T-helper 2 cell treated with Interferon-gamma antibody and Interleukin-4, amounts not matched to agents 5 μg/mL and 100 μg/mL, for 36 hours (primary cell): ENCODE results near the gene MTM1.

Experiments
- DNase-seq: peaks from one replicate; pipeline ENCODE4 v3.0.0; 2021; ENCODE audit warnings: low spot score
- H3K27ac Mint-ChIP-seq: one replicate; pipeline ENCODE4 v1.8.0; 2021; ENCODE audit warnings: mild to moderate bottlenecking, mixed read lengths
- H3K27me3 Mint-ChIP-seq: one replicate; pipeline ENCODE4 v1.8.0; 2021; ENCODE audit warnings: low read depth, mixed read lengths
- H3K36me3 Mint-ChIP-seq: one replicate; pipeline ENCODE4 v1.8.0; 2021; ENCODE audit warnings: low read depth, mixed read lengths
- H3K4me1 Mint-ChIP-seq: one replicate; pipeline ENCODE4 v1.8.0; 2021; ENCODE audit warnings: low read depth, mixed read lengths
- H3K4me3 Mint-ChIP-seq: one replicate; pipeline ENCODE4 v1.8.0; 2022; ENCODE audit warnings: mild to moderate bottlenecking, moderate library complexity, mixed read lengths
- H3K9me3 Mint-ChIP-seq: one replicate; pipeline ENCODE4 v1.8.0; 2021; ENCODE audit warnings: mixed read lengths

The MTM1 gene

GRCh38 chrX:150569155-150569477 lies 695 bp downstream of the MTM1 start:
- Mint-ChIP-seq H3K27me3 (no peaks in the 10 kb centered on the region), H3K27ac (peak overlapping the region; percentile 85), H3K9me3 (no peaks in the 10 kb centered on the region), H3K4me3 (peak overlapping the region; percentile 90), H3K36me3 (peaks cover 7% of the 10 kb centered on the region), H3K4me1 (peaks cover 45% of the 10 kb centered on the region)
- DNase-seq = no peak

- Mint-ChIP-seq H3K9me3 (no peaks in the 10 kb centered on the region), H3K4me1 (peaks cover 59% of the 10 kb centered on the region), H3K27me3 (no peaks in the 10 kb centered on the region), H3K4me3 (peak overlapping the region; percentile 90), H3K36me3 (peaks cover 9% of the 10 kb centered on the region), H3K27ac (peak overlapping the region; percentile 85)
- DNase-seq = no peak
Observed at GRCh38 chrX:150570512-150570911, 2.1 kb downstream of the MTM1 start.

- H3K4me1 Mint-ChIP-seq = peaks cover 74% of the 10 kb centered on the region
- no peaks in the 10 kb centered on the region for H3K9me3 Mint-ChIP-seq
- H3K27me3 Mint-ChIP-seq = no peaks in the 10 kb centered on the region
- H3K36me3 Mint-ChIP-seq = peaks cover 14% of the 10 kb centered on the region
- DNase-seq = no peak
- peak overlapping the region; percentile 90 for H3K4me3 Mint-ChIP-seq
- H3K27ac Mint-ChIP-seq = peak overlapping the region; percentile 85
Observed at GRCh38 chrX:150572206-150572605, 3.8 kb downstream of the MTM1 start.

- Mint-ChIP-seq H3K27ac (peak overlapping the region; percentile 85), H3K4me3 (peak overlapping the region; percentile 90), H3K36me3 (peaks cover 18% of the 10 kb centered on the region), H3K27me3 (no peaks in the 10 kb centered on the region), H3K9me3 (no peaks in the 10 kb centered on the region), H3K4me1 (peaks cover 76% of the 10 kb centered on the region)
- DNase-seq = no peak
Observed at GRCh38 chrX:150573106-150573505, 4.7 kb downstream of the MTM1 start.

DNA sequence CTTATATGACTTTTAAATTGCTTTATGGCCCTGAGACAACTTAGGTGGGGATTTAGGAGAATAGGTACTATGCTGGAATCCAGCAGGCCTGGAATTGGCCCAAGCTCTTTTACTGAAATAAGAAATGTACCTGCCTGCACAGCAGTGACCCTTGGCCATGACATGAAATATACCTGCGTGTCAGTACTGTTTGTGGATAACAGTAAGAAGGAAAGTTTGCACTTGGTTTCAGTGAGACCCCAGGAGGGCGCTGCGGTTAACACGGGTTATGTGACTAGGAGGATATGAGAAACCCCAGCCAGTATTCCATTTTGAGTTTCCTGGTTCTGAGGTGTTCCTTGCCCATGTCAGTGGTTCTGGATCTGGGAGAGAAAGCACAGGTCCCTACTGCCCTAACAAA lies 5.3 kb downstream of the MTM1 start:
- Mint-ChIP-seq H3K9me3 (no peaks in the 10 kb centered on the region), H3K4me1 (peaks cover 78% of the 10 kb centered on the region), H3K27ac (peak overlapping the region; percentile 85), H3K36me3 (peaks cover 23% of the 10 kb centered on the region), H3K4me3 (peak overlapping the region; percentile 90), H3K27me3 (no peaks in the 10 kb centered on the region)
- peak; percentile 27 for DNase-seq

GRCh38 chrX:150574559-150575418 lies 6.4 kb downstream of the MTM1 start:
- Mint-ChIP-seq H3K27ac (peak overlapping the region; percentile 86), H3K4me3 (peak overlapping the region; percentile 90), H3K9me3 (no peaks in the 10 kb centered on the region), H3K36me3 (peaks cover 28% of the 10 kb centered on the region), H3K27me3 (no peaks in the 10 kb centered on the region), H3K4me1 (peaks cover 76% of the 10 kb centered on the region)
- peak; percentile 24 for DNase-seq

GRCh38 chrX:150575419-150575814 lies 7.0 kb downstream of the MTM1 start:
- Mint-ChIP-seq H3K27me3 (no peaks in the 10 kb centered on the region), H3K4me1 (peaks cover 77% of the 10 kb centered on the region), H3K4me3 (peak overlapping the region; percentile 90), H3K9me3 (no peaks in the 10 kb centered on the region), H3K27ac (peak overlapping the region; percentile 86), H3K36me3 (peaks cover 33% of the 10 kb centered on the region)
- peak; percentile 56 for DNase-seq

GRCh38 chrX:150577174-150577573 lies 8.8 kb downstream of the MTM1 start:
- no peak for DNase-seq
- Mint-ChIP-seq H3K27me3 (no peaks in the 10 kb centered on the region), H3K27ac (peak overlapping the region; percentile 86), H3K36me3 (peaks cover 30% of the 10 kb centered on the region), H3K9me3 (no peaks in the 10 kb centered on the region), H3K4me3 (peak overlapping the region; percentile 90), H3K4me1 (peaks cover 74% of the 10 kb centered on the region)

- no peak for DNase-seq
- Mint-ChIP-seq H3K27me3 (no peaks in the 10 kb centered on the region), H3K36me3 (peaks cover 31% of the 10 kb centered on the region), H3K4me3 (no peak overlapping the region), H3K9me3 (no peaks in the 10 kb centered on the region), H3K27ac (no peak overlapping the region), H3K4me1 (peaks cover 45% of the 10 kb centered on the region)
Observed at GRCh38 chrX:150581093-150581775, 12.8 kb downstream of the MTM1 start.

GRCh38 chrX:150582338-150582948 lies 14.0 kb downstream of the MTM1 start:
- DNase-seq = no peak
- H3K9me3 Mint-ChIP-seq = no peaks in the 10 kb centered on the region
- H3K4me1 Mint-ChIP-seq = peaks cover 43% of the 10 kb centered on the region
- H3K27ac Mint-ChIP-seq = no peak overlapping the region
- no peaks in the 10 kb centered on the region for H3K27me3 Mint-ChIP-seq
- no peak overlapping the region for H3K4me3 Mint-ChIP-seq
- H3K36me3 Mint-ChIP-seq = peaks cover 27% of the 10 kb centered on the region

DNA sequence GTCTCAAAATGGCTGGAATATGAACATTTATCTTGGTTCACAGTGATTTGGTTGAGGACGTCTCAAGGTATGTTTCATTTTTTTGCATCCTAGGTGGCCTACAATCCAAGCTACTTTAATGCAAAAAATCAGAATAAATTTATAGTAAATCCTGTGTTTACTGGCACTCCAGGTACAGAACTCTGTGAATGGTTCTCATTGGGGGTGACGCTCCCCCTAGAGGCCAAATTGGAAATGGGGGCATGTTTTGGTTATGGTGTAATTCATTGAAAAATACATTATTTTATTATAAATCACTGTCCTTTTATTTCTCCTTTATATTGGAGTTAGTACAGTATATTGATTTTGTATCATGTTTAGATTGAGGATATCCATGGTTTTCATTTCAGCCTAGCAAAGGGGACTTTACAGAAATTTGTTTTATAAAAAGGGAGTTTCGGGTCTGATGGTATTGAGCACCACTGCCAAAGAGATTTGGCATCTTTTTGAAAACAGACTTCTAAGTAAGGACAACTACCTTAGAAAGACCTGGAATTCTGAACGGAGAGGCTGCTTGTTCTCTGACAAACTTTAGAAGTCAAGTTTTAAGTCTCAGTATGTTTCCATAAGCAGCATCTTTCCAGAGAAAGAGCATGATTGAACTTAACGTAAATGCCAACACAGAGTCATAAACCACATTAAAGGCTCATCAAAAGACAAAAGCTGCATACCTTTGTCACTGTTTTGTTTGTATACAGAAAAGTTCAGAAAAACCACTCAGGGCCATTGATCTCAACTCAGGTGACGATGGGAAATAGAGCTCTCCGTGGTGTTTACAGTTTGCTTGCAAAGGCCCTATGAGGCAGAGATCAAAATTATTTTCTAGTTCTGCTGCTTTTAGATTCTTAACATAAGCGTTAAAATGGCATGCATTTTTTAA lies 19.4 kb downstream of the MTM1 start:
- DNase-seq = no peak
- Mint-ChIP-seq H3K4me1 (peaks cover 23% of the 10 kb centered on the region), H3K9me3 (no peaks in the 10 kb centered on the region), H3K27ac (no peak overlapping the region), H3K36me3 (peaks cover 6% of the 10 kb centered on the region), H3K27me3 (no peaks in the 10 kb centered on the region), H3K4me3 (no peak overlapping the region)

DNA sequence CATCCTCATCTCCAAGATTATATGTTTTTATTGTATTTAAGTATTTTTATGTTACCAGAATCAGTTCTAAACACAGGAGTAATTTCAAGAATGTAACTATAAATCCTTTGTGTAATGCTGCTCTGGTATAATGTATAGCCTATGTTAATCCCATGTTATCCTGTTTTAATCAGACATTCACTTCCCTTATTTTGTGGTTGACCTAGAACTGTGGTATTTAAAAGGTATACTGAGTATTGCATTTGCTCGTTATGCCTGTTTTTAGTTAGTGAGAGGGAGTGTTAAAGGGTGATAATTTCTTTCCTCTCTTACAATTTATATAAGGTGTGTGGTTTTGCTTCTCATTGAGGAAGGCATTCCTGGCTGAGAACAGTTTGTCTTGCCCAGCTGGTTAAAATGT lies 26.2 kb downstream of the MTM1 start:
- peaks cover 6% of the 10 kb centered on the region for H3K4me1 Mint-ChIP-seq
- no peaks in the 10 kb centered on the region for H3K27me3 Mint-ChIP-seq
- peaks cover 7% of the 10 kb centered on the region for H3K36me3 Mint-ChIP-seq
- H3K9me3 Mint-ChIP-seq = no peaks in the 10 kb centered on the region
- no peak for DNase-seq
- no peak overlapping the region for H3K27ac Mint-ChIP-seq
- no peak overlapping the region for H3K4me3 Mint-ChIP-seq

DNA sequence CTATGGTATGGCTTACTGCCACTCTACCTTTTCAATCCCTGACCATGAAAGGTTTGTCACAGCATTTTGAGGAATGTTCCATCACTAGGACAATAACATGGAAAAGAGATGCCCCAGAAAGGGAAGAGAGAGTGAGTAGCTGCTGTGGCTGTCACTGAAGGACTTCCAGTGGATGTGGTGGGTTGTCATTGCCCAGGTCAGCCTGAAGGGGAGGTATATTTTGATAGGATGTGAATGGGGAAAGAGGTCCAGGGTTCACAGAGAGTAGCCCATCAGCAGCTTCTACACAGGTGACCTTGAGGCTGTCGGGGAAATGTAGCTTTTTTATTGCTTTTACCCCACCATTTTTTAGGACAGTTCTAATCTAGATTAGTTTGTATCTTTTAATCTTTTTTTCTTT lies 30.8 kb downstream of the MTM1 start:
- Mint-ChIP-seq H3K27ac (no peak overlapping the region), H3K36me3 (peaks cover 42% of the 10 kb centered on the region), H3K4me1 (peaks cover 7% of the 10 kb centered on the region), H3K9me3 (no peaks in the 10 kb centered on the region), H3K4me3 (no peak overlapping the region), H3K27me3 (no peaks in the 10 kb centered on the region)
- no peak for DNase-seq
